Spinal cord (tissue), 10 donors: ENCODE results near the gene ACKR3. TPM values are rescaled to one million over a fixed set of nuclear protein-coding genes. Genes with fewer than 3 reads are reported as not detected.

ENCODE experiments used
- DNase-seq, 6 donors: peaks; one replicate each; pipeline versions ENCODE4 v3.0.0 to v3.0.0-alpha.2; 2013 to 2015; ENCODE audit warnings: low spot score in 6 of 6, low read depth in 4 of 6
- H3K27ac ChIP-seq: one replicate; pipeline ENCODE4 v1.5.1; 2013; ENCODE audit warnings: low read depth, low read length, control low read depth
- H3K27me3 ChIP-seq: one replicate; pipeline ENCODE4 v1.6.1; 2013; ENCODE audit warnings: low read length; ENCODE audit not compliant: control insufficient read depth, insufficient read depth
- H3K36me3 ChIP-seq: one replicate; pipeline ENCODE4 v1.6.1; 2013; ENCODE audit warnings: low read length; ENCODE audit not compliant: control insufficient read depth, insufficient read depth
- H3K4me1 ChIP-seq: one replicate; pipeline ENCODE4 v1.6.1; 2013; ENCODE audit warnings: low read length; ENCODE audit not compliant: control insufficient read depth, insufficient read depth
- H3K4me3 ChIP-seq: one replicate; pipeline ENCODE4 v1.5.1; 2013; ENCODE audit warnings: low read depth, low read length, control low read depth
- H3K9me3 ChIP-seq: one replicate; pipeline ENCODE4 v1.6.1; 2013; ENCODE audit warnings: low read length; ENCODE audit not compliant: control insufficient read depth, insufficient read depth
- WGBS: methylation state at CpG from one replicate; pipeline ENCODE4 v1.1.5; 2013; ENCODE audit warnings: missing lambda C conversion rate; ENCODE audit not compliant: insufficient coverage; 5-methylcytosine and 5-hydroxymethylcytosine counted together
- polyA plus RNA-seq, 2 donors: library from polyadenylated mRNA; unstranded; fragments of 120-200 nt; gene quantifications; one replicate each; pipeline ENCODE4 v1.2.1, GENCODE V29; 2013; ENCODE audit not compliant: insufficient read length in 2 of 2
- total RNA-seq, 2 donors: library from RNA; depleted of rRNA in 1 of 2; stranded (reverse); fragments of 120-200 nt in 1 of 2; fragments of >200 nt in 1 of 2; gene quantifications; one replicate each; pipeline versions ENCODE4 v1.2.3 to v1.2.4, GENCODE V29; 2013 to 2014
- donor health status: healthy.

The ACKR3 gene
- total and polyA plus RNA-seq, 4 donors: 14.9 to 52.0 (median 29.6) TPM

- 86% methylated on average over 1 of the region's 1 CpG for WGBS
- Histone ChIP-seq H3K4me3 (no peak overlapping the region), H3K4me1 (no peaks in the 10 kb centered on the region), H3K27me3 (no peaks in the 10 kb centered on the region), H3K9me3 (no peaks in the 10 kb centered on the region), H3K27ac (no peak overlapping the region), H3K36me3 (no peaks in the 10 kb centered on the region)
- no peak for DNase-seq
These were observed 37.6 kb upstream of the ACKR3 start for GRCh38 chr2:236531996-236532395.

GRCh38 chr2:236533343-236533742 lies 36.3 kb upstream of the ACKR3 start:
- H3K36me3 ChIP-seq: no peaks in the 10 kb centered on the region
- no peak overlapping the region for H3K27ac ChIP-seq
- H3K4me3 ChIP-seq: no peak overlapping the region
- H3K4me1 ChIP-seq: no peaks in the 10 kb centered on the region
- WGBS: 96% methylated on average over 2 of the region's 4 CpGs
- no peak for DNase-seq
- H3K27me3 ChIP-seq: no peaks in the 10 kb centered on the region
- no peaks in the 10 kb centered on the region for H3K9me3 ChIP-seq

- no peak overlapping the region for H3K27ac ChIP-seq
- DNase-seq: peak in 1 of 6 donors; percentile 31
- no peaks in the 10 kb centered on the region for H3K27me3 ChIP-seq
- no peak overlapping the region for H3K4me3 ChIP-seq
- H3K36me3 ChIP-seq: no peaks in the 10 kb centered on the region
- no peaks in the 10 kb centered on the region for H3K4me1 ChIP-seq
- 75% methylated on average over 1 of the region's 5 CpGs for WGBS
- no peaks in the 10 kb centered on the region for H3K9me3 ChIP-seq
These were observed 34.6 kb upstream of the ACKR3 start for GRCh38 chr2:236535024-236535423.

- no peak for DNase-seq
- H3K4me3 ChIP-seq: no peak overlapping the region
- H3K27ac ChIP-seq: no peak overlapping the region
- H3K36me3 ChIP-seq: no peaks in the 10 kb centered on the region
- H3K9me3 ChIP-seq: no peaks in the 10 kb centered on the region
- no peaks in the 10 kb centered on the region for H3K4me1 ChIP-seq
- no peaks in the 10 kb centered on the region for H3K27me3 ChIP-seq
- 88% methylated on average over 5 of the region's 6 CpGs for WGBS
These were observed 32.8 kb upstream of the ACKR3 start for GRCh38 chr2:236536727-236537398.

- H3K9me3 ChIP-seq: no peaks in the 10 kb centered on the region
- 85% methylated on average over 5 of the region's 5 CpGs for WGBS
- H3K27ac ChIP-seq: no peak overlapping the region
- no peaks in the 10 kb centered on the region for H3K27me3 ChIP-seq
- H3K36me3 ChIP-seq: no peaks in the 10 kb centered on the region
- no peak for DNase-seq
- no peaks in the 10 kb centered on the region for H3K4me1 ChIP-seq
- H3K4me3 ChIP-seq: no peak overlapping the region
These were observed 31.4 kb upstream of the ACKR3 start for GRCh38 chr2:236538242-236538641.

GRCh38 chr2:236541008-236541562 lies 28.5 kb upstream of the ACKR3 start:
- Histone ChIP-seq H3K27me3 (no peaks in the 10 kb centered on the region), H3K9me3 (no peaks in the 10 kb centered on the region), H3K4me1 (no peaks in the 10 kb centered on the region), H3K4me3 (no peak overlapping the region), H3K36me3 (no peaks in the 10 kb centered on the region), H3K27ac (no peak overlapping the region)
- no peak for DNase-seq
- WGBS: no CpG with 5 or more reads among the region's 4 CpGs

GRCh38 chr2:236544362-236544761 lies 25.3 kb upstream of the ACKR3 start:
- 97% methylated on average over 13 of the region's 13 CpGs for WGBS

GRCh38 chr2:236545248-236545658 lies 24.4 kb upstream of the ACKR3 start:
- no peaks in the 10 kb centered on the region for H3K36me3 ChIP-seq
- no peaks in the 10 kb centered on the region for H3K27me3 ChIP-seq
- 80% methylated on average over 8 of the region's 11 CpGs for WGBS
- H3K9me3 ChIP-seq: peaks cover 4% of the 10 kb centered on the region
- no peak overlapping the region for H3K4me3 ChIP-seq
- no peaks in the 10 kb centered on the region for H3K4me1 ChIP-seq
- DNase-seq: no peak
- no peak overlapping the region for H3K27ac ChIP-seq

More at GRCh38 chr2:236544362-236544761, 25.3 kb upstream of the ACKR3 start:
- Histone ChIP-seq H3K27me3 (no peaks in the 10 kb centered on the region), H3K4me3 (no peak overlapping the region), H3K9me3 (peaks cover 4% of the 10 kb centered on the region), H3K4me1 (no peaks in the 10 kb centered on the region), H3K36me3 (no peaks in the 10 kb centered on the region), H3K27ac (no peak overlapping the region)
- DNase-seq: no peak

GRCh38 chr2:236545814-236546480 lies 23.7 kb upstream of the ACKR3 start:
- H3K4me1 ChIP-seq: peaks cover 1% of the 10 kb centered on the region
- H3K9me3 ChIP-seq: peaks cover 4% of the 10 kb centered on the region
- H3K27ac ChIP-seq: no peak overlapping the region
- no peak for DNase-seq
- no peak overlapping the region for H3K4me3 ChIP-seq
- no peaks in the 10 kb centered on the region for H3K27me3 ChIP-seq
- WGBS: 80% methylated on average over 10 of the region's 13 CpGs
- H3K36me3 ChIP-seq: no peaks in the 10 kb centered on the region

GRCh38 chr2:236546561-236547002 lies 23.0 kb upstream of the ACKR3 start:
- no peaks in the 10 kb centered on the region for H3K36me3 ChIP-seq
- 58% methylated on average over 4 of the region's 7 CpGs for WGBS
- no peak overlapping the region for H3K27ac ChIP-seq
- peaks cover 7% of the 10 kb centered on the region for H3K4me1 ChIP-seq
- H3K27me3 ChIP-seq: no peaks in the 10 kb centered on the region
- H3K9me3 ChIP-seq: peaks cover 4% of the 10 kb centered on the region
- H3K4me3 ChIP-seq: no peak overlapping the region
- no peak for DNase-seq
